T-helper 1 cell treated with Interleukin-12 subunit alpha and Interleukin-12 subunit beta and Interleukin-4 antibody, amounts not matched to agents 30 ng/mL and 1 ng/mL, for 36 hours (primary cell): ENCODE data around the gene YJU2. TPM values are rescaled to one million over a fixed set of nuclear protein-coding genes. Genes with fewer than 3 reads are reported as not detected.
"Not testable (repeated sequence)": the region's sequence is repeated elsewhere in the genome, so short reads cannot be mapped to it uniquely, and the experiment has no call there.

ENCODE experiments used
- intact Hi-C: fragments of 100-400 bp; cut with micrococcal nuclease; formaldehyde crosslinking; loops from one replicate; pipeline ENCODE4 v1.15.1; 2024
- total RNA-seq: library from RNA; stranded (reverse); gene quantifications from 2 replicates; pipeline ENCODE4 v1.2.3, GENCODE V29; 2022

YJU2 gene
- total RNA-seq, 1 donor from 2014 or later: 31.3 TPM

- intact Hi-C loops: no loop called here
These were observed 18.1 kb upstream of the YJU2 start for GRCh38 chr19:4228765-4229178.

- intact Hi-C loops: no loop called here
These were observed 17.5 kb upstream of the YJU2 start, which contains the start of gene EBI3 for GRCh38 chr19:4229179-4229931. EBI3 (plus strand) TSS chr19:4229523; CDS start chr19:4229551, 28 bp downstream.

- intact Hi-C loops: not testable (repeated sequence)
These were observed 16.6 kb upstream of the YJU2 start for GRCh38 chr19:4230237-4230636.

- intact Hi-C loops: not testable (repeated sequence)
These were observed 15.4 kb upstream of the YJU2 start for GRCh38 chr19:4231521-4231920.

DNA sequence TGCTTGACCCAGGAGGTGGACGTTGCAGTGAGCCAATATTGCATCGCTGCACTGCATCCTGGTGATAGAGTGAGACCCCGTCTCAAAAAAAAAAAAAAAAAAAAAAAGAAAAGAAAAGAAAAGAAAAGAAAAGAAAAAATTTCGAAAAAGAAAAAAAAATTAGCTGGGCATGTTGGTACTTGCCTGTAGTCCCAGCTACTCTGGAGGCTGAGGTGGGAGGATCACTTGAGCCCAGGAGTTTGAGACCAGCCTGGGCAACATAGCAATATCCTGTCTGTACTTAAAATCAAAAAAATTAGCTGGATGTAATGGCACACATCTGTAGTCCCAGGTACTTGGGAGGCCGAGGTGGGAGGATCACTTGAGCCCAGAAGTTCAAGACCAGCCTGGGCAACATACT is 14.7 kb upstream of the YJU2 start:
- intact Hi-C loops: not testable (repeated sequence)

GRCh38 chr19:4232614-4233281 is 14.1 kb upstream of the YJU2 start:
- intact Hi-C loops: loop anchor here (1.0 kb wide), 1 partner anchor 15 kb away; the partner anchor contains the start of gene YJU2

DNA sequence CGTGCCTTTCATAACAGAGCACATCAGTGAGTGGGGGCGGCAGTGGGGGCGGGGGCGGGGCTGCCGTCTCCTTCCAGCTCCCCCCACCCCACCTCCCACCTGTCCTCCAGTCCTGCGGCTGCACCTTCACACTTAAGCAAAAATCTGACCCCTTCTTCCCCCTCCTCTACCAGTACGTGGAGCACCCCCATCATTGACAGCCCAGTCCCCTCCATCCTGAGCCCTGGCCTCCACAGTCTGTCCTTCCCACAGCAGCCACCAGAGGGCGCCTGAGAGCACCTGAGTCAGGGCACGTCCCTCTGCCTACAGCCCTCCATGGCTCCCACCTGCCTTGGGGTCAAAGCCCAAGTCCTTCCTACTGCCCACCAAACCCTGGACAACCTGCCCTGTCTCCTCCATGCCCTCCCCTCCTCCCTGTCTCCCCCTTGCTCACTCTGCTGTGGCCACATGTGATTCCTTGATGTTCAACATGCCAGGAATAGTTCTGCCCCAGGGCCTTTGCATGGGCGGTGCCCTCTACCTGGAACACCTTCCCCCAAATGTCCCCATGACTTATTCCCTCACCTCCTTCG is 13.5 kb upstream of the YJU2 start:
- intact Hi-C loops: loop anchor here (1.0 kb wide), 1 partner anchor 14 kb away; the partner anchor contains the start of gene YJU2

GRCh38 chr19:4234142-4234861 is 12.6 kb upstream of the YJU2 start:
- intact Hi-C loops: no loop called here

DNA sequence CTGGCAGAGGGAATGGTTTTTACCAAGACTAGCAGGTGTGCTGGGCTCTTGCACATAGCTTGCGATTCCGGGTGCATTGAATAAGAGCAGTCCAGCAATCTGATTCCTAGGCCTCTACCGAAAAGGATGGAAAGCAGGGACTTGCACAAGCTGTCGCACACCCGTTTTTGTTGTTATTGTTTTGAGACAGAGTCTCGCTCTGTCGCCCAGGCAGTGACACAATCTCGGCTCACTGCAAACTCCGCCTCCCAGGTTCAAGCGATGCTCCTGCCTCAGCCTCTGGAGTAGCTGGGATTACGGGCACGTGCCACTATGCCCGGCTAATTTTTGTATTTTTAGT is 12.0 kb upstream of the YJU2 start:
- intact Hi-C loops: no loop called here

DNA sequence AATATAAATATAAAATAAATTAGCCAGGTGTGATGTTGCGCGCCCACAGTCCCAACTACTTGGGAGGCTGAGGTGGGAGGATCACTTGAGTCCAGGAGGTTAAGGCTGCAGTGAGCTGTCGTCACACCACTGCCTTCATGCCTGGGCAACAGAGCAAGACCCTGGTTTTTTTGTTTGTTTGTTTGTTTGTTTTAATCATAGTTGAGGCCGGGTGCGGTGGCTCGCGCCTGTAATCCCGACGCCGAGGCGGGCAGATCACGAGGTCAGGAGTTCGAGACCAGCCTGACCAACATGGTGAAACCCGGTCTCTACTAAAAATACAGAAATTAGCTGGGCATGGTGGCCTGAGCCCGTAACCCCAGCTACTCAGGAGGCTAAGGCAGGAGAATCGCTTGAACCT is 9.4 kb upstream of the YJU2 start:
- intact Hi-C loops: not testable (repeated sequence)

GRCh38 chr19:4238831-4239230 is 8.0 kb upstream of the YJU2 start:
- intact Hi-C loops: no loop called here

DNA sequence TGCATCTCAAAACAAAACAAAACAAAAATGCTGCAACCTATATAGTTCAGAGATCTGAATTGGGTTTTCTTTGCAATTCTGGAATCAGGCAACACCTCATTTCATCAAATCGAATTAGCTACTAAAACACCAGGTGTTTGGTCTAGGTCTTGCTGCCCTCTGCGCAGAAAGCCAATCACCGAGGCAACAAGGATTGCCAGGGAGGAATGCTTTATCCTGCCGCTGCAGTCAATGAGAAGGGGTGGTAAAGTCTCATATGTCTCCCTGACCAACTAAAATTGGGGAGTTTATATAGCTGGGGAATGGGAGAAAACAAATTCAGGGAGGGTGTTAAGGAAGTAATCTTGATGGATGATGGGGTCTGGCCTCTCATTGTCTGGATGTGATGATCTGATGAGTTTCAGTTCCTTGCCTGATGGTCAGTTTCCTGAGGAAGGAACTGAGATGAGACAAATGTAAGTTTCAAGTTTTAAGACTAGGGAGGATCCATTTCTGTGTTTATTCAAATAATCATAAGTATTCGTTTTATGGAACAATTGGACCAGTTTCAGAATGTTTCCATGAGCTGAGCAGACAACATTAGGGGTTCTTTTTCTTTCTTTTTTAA is 5.0 kb upstream of the YJU2 start:
- intact Hi-C loops: no loop called here

GRCh38 chr19:4245938-4246337 is 942 bp upstream of the YJU2 start:
- intact Hi-C loops: loop anchor here (2.0 to 5.0 kb wide), 4 partner anchors 179 to 1209 kb away; partner anchors contain the start of genes DPP9, MFSD12 and ZBTB7A

GRCh38 chr19:4256563-4256962 is 9.7 kb downstream of the YJU2 start:
- intact Hi-C loops: no loop called here

GRCh38 chr19:4257025-4257424 is 10.1 kb downstream of the YJU2 start:
- intact Hi-C loops: no loop called here

DNA sequence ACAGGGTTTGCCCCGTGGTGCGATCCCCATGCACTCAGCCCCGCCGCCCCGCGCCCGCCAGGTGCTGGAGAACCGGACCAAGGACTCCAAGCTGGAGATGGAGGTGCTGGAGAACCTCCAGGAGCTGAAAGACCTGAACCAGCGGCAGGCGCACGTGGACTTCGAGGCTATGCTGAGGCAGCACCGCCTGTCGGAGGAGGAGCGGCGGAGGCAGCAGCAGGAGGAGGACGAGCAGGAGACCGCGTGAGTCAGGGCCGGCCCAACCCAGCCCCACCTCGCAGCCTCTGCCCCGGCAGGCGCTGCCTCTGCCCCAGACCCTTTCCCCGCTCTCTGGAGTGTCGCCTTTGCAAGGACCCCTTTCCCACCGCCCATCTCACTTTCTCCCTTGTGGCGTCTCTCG is 11.3 kb downstream of the YJU2 start:
- intact Hi-C loops: no loop called here

DNA sequence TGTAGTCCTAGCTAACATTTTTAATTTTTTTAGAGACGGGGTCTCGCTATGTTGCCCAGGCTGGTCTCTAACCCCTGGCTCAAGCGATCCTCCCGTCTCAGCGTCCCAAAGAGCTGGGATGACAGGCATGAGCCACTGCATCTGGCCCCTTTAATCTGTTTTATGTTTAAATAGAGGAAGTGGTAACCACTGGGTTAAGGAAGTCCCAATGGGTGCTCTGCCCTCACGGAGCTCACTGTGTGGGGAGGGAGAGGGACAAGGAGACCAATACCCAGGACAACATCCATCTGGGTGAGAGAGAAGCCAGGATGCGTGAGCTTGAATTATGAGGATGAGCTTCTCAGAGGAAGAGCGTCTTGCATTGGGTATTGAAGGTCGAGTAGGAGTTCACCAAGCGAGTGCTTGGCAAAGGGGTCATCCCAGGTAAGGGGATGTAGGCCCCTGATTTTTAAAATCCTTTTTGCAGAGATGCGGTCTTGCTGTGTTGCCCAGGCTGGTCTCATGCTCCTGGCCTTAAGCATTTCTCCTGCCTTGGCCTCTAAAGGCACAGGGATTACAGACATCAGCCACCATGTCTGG is 13.8 kb downstream of the YJU2 start:
- intact Hi-C loops: no loop called here

DNA sequence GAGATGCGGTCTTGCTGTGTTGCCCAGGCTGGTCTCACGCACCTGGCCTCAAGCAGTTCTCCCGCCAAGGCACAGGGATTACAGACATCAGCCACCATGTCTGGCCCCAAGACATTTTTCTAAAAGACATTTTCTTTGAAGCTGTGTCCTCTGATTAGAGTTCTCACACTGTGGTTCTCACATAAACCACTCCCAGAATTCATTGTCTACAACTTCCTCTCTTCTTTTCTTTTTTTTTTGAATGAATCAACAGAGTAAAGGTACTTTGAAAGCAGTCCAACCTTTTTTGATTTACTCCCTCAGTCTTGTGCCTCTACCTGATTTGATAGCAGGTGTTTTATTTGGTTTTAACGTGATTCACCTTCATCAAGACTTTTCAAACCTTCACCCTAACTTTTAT is 17.9 kb downstream of the YJU2 start:
- intact Hi-C loops: no loop called here

GRCh38 chr19:4266253-4267000 is 19.5 kb downstream of the YJU2 start:
- intact Hi-C loops: loop anchor here (2.0 kb wide), 1 partner anchor 204 kb away; no protein-coding TSS in a partner anchor
